H1 (cell line): Measurements from ENCODE around the gene GTF2I. TPM values are rescaled to one million over a fixed set of nuclear protein-coding genes. Genes with fewer than 3 reads are reported as not detected.

ENCODE experiments used
- BCL11A ChIP-seq, 2 experiments: IDR thresholded peaks; one replicate each; pipeline ENCODE4 v1.6.1; 2011; ENCODE audit warnings: low read depth in 2 of 2, low read length in 2 of 2, mild to moderate bottlenecking in 2 of 2
- BRCA1 ChIP-seq: IDR thresholded peaks from 2 replicates; pipeline ENCODE4 v1.6.1; 2012; ENCODE audit warnings: low read depth, low read length, improper control_type of control experiment
- CBX8 ChIP-seq: fragments of 300-800, 300-1000 bp; sonication (generic); IDR thresholded peaks from 2 replicates; pipeline ENCODE4 v1.7.1; 2016; ENCODE audit warnings: low read depth, low read length, borderline replicate concordance
- CEBPB ChIP-seq: IDR thresholded peaks from 2 replicates; pipeline ENCODE4 v1.6.1; 2012; ENCODE audit warnings: low read depth, low read length
- CHD1 ChIP-seq: IDR thresholded peaks from 2 replicates; pipeline ENCODE4 v1.6.1; 2012; ENCODE audit warnings: low read depth, low read length, improper control_type of control experiment
- CREB1 ChIP-seq: IDR thresholded peaks from 2 replicates; pipeline ENCODE4 v1.6.1; 2012; ENCODE audit warnings: inconsistent platforms
- CTBP2 ChIP-seq: IDR thresholded peaks from 2 replicates; pipeline ENCODE4 v1.7.0; 2011; ENCODE audit warnings: borderline replicate concordance, mild to moderate bottlenecking, moderate library complexity, mixed read lengths, low read length; ENCODE audit not compliant: insufficient read depth, insufficient read length
- E2F6 ChIP-seq: IDR thresholded peaks from 2 replicates; pipeline ENCODE4 v1.6.1; 2012; ENCODE audit warnings: inconsistent platforms
- EGR1 ChIP-seq: IDR thresholded peaks from 2 replicates; pipeline ENCODE4 v1.6.1; 2011; ENCODE audit warnings: low read depth, low read length, borderline replicate concordance
- EP300 ChIP-seq, 2 experiments: IDR thresholded peaks; 1 replicate in 1 of 2; 2 replicates in 1 of 2; pipeline ENCODE4 v1.6.1; 2011 to 2012; ENCODE audit warnings: low read depth in 2 of 2, low read length in 2 of 2, mild to moderate bottlenecking in 2 of 2, borderline replicate concordance in 1 of 2, inconsistent platforms in 1 of 2, moderate library complexity in 1 of 2
- JUND ChIP-seq: IDR thresholded peaks from 2 replicates; pipeline ENCODE4 v1.6.1; 2011; ENCODE audit warnings: mild to moderate bottlenecking, improper control_type of control experiment, low read length
- KDM4A ChIP-seq: IDR thresholded peaks from one replicate; pipeline ENCODE4 v1.7.1; 2012; ENCODE audit warnings: low read depth, mild to moderate bottlenecking, moderate library complexity, low read length, inconsistent platforms; ENCODE audit not compliant: severe bottlenecking
- MAFK ChIP-seq: IDR thresholded peaks from 2 replicates; pipeline ENCODE4 v1.6.1; 2012; ENCODE audit warnings: low read depth, mild to moderate bottlenecking, improper control_type of control experiment, low read length
- PHF8 ChIP-seq: fragments of 200-600 bp; sonication (generic); conservative IDR thresholded peaks from 2 replicates; pipeline ENCODE4 v1.7.1; 2012; ENCODE audit warnings: low read depth, mild to moderate bottlenecking, inconsistent platforms, low read length, moderate library complexity
- POLR2A ChIP-seq, 2 experiments: IDR thresholded peaks; 1 replicate in 1 of 2; 2 replicates in 1 of 2; pipeline ENCODE4 v1.6.1; 2011; ENCODE audit warnings: low read depth in 2 of 2, low read length in 2 of 2, mild to moderate bottlenecking in 2 of 2; ENCODE audit errors: control extremely low read depth in 1 of 2
- POU5F1 ChIP-seq: IDR thresholded peaks from 2 replicates; pipeline ENCODE4 v1.6.1; 2011; ENCODE audit warnings: low read depth, mild to moderate bottlenecking, low read length, moderate library complexity
- RNF2 ChIP-seq: fragments of 200-900, 300-1000 bp; sonication (generic); IDR thresholded peaks from 2 replicates; pipeline ENCODE4 v1.7.1; 2016; ENCODE audit warnings: borderline replicate concordance, low read depth, mild to moderate bottlenecking, antibody characterized with exemption, low read length; ENCODE audit not compliant: poor library complexity, severe bottlenecking; ENCODE audit errors: missing control alignments
- SP2 ChIP-seq: IDR thresholded peaks from 2 replicates; pipeline ENCODE4 v1.6.1; 2012; ENCODE audit warnings: mild to moderate bottlenecking, low read length, inconsistent platforms
- SRF ChIP-seq: IDR thresholded peaks from 2 replicates; pipeline ENCODE4 v1.6.1; 2011; ENCODE audit warnings: mild to moderate bottlenecking, low read depth, low read length, moderate library complexity
- SUZ12 ChIP-seq: fragments of 200-600 bp; sonication (generic); IDR thresholded peaks from 2 replicates; pipeline ENCODE4 v1.6.1; 2012; ENCODE audit warnings: mild to moderate bottlenecking, inconsistent platforms, low read length, moderate library complexity, mixed read lengths
- TEAD4 ChIP-seq: IDR thresholded peaks from 2 replicates; pipeline ENCODE4 v1.6.1; 2012; ENCODE audit warnings: low read depth, low read length, inconsistent platforms, mixed read lengths
- polyA plus RNA-seq, 7 experiments: library from polyadenylated mRNA; depleted of rRNA in 3 of 7; stranded (reverse) in 5 of 7; unstranded in 2 of 7; fragments of >200 nt in 5 of 7; fragments of 200-250 nt in 2 of 7; gene quantifications; 1 replicate in 5 of 7; 2 replicates in 1 of 7; 4 replicates in 1 of 7; pipeline versions ENCODE4 v1.2.1 to v1.2.3, GENCODE V29; 2011 to 2013; ENCODE audit warnings: missing spikeins in 2 of 7, mixed read lengths in 2 of 7
- total RNA-seq: library from RNA; stranded (reverse); fragmentation: NEBNext Ultra II Directional; extraction: Animal tissue kit (Norgen Biotek cat#: 25700); gene quantifications from 2 replicates; pipeline ENCODE4 v1.2.1, GENCODE V29; 2021
- TF ChIP-seq, protein P1 (sequence below), 3 experiments: IDR thresholded peaks; 1 replicate in 2 of 3; 2 replicates in 1 of 3; pipeline versions ENCODE4 v1.5.1 to v1.6.1; 2011; ENCODE audit warnings: low read length in 3 of 3, mild to moderate bottlenecking in 3 of 3, inconsistent platforms in 2 of 3, low read depth in 1 of 3, moderate library complexity in 1 of 3; ENCODE audit not compliant: insufficient read depth in 1 of 3; ENCODE audit errors: control extremely low read depth in 1 of 3

GTF2I gene
- total and polyA plus RNA-seq, 2 of the 8 experiments (the other 6 are each of a cell fraction or from before 2014, with no cell fraction given): 46.7 to 316 TPM

- no peak for TF ChIP-seq E2F6
- TF ChIP-seq KDM4A: no peak
- no peak for TF ChIP-seq BCL11A (IDR thresholded peaks at IDR 0.05; ENCODE audit: low read depth in 2 of 2, low read length in 2 of 2)
- no peak for TF ChIP-seq SP2
- no peak for TF ChIP-seq CHD1
- no peak for TF ChIP-seq JUND
- no peak for TF ChIP-seq SUZ12
- no peak for TF ChIP-seq BRCA1
- TF ChIP-seq, protein P1, sequence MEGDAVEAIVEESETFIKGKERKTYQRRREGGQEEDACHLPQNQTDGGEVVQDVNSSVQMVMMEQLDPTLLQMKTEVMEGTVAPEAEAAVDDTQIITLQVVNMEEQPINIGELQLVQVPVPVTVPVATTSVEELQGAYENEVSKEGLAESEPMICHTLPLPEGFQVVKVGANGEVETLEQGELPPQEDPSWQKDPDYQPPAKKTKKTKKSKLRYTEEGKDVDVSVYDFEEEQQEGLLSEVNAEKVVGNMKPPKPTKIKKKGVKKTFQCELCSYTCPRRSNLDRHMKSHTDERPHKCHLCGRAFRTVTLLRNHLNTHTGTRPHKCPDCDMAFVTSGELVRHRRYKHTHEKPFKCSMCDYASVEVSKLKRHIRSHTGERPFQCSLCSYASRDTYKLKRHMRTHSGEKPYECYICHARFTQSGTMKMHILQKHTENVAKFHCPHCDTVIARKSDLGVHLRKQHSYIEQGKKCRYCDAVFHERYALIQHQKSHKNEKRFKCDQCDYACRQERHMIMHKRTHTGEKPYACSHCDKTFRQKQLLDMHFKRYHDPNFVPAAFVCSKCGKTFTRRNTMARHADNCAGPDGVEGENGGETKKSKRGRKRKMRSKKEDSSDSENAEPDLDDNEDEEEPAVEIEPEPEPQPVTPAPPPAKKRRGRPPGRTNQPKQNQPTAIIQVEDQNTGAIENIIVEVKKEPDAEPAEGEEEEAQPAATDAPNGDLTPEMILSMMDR (IDR thresholded peaks at IDR 0.05; ENCODE audit: control extremely low read depth in 1 of 3, insufficient read depth in 1 of 3, low read depth in 1 of 3, low read length in 3 of 3): no peak
- no peak for TF ChIP-seq MAFK
- TF ChIP-seq CEBPB: no peak
- no peak for TF ChIP-seq EGR1
- no peak for TF ChIP-seq PHF8
- TF ChIP-seq CTBP2: no peak
- no peak; a peak in 1 of 3 replicates for TF ChIP-seq EP300 (IDR thresholded peaks at IDR 0.05; ENCODE audit: borderline replicate concordance in 1 of 2, low read depth in 2 of 2, low read length in 2 of 2)
- TF ChIP-seq CBX8: no peak
- no peak for TF ChIP-seq TEAD4
- no peak for TF ChIP-seq SRF
- TF ChIP-seq POU5F1: no peak
- TF ChIP-seq POLR2A (IDR thresholded peaks at IDR 0.05; ENCODE audit: control extremely low read depth in 1 of 2, low read depth in 2 of 2, low read length in 2 of 2): peak in 1 of 2 experiments; percentile 76; a peak in 2 of 3 replicates
- no peak for TF ChIP-seq RNF2
- TF ChIP-seq CREB1: no peak
Measured at GRCh38 chr7:74627661-74628411, 29.7 kb upstream of the GTF2I start (continued).
